HFF-Myc (cell line): ENCODE measurements around the gene HAAO.
A peak's percentile ranks its signal among the peaks of the same experiment; 100 is the strongest.

Source experiments
- DNase-seq: peaks from one replicate; pipeline ENCODE4 v3.0.0-alpha.2; 2011; ENCODE audit warnings: low read depth; ENCODE audit errors: extremely low read depth
- H3K4me3 ChIP-seq: replicated peaks from 2 replicates; pipeline ENCODE4 v1.5.1; 2011; ENCODE audit warnings: low read depth, mild to moderate bottlenecking, control low read depth, low read length
- CTCF ChIP-seq: IDR thresholded peaks from 2 replicates; pipeline ENCODE4 v1.5.1; 2012; ENCODE audit warnings: mild to moderate bottlenecking, low read depth, low read length, control low read depth; ENCODE audit errors: missing control alignments

Gene HAAO

GRCh38 chr2:42794271-42795046 is 2.1 kb upstream of the HAAO start:
- no peak for DNase-seq
- TF ChIP-seq CTCF: peak; percentile 31
- H3K4me3 ChIP-seq: no peak overlapping the region

GRCh38 chr2:42793334-42794270 is 1.2 kb upstream of the HAAO start:
- TF ChIP-seq CTCF: no peak
- H3K4me3 ChIP-seq: peak overlapping the region; percentile 28

GRCh38 chr2:42792087-42792582 is 248 bp downstream of the HAAO start:
- no peak for TF ChIP-seq CTCF
- DNase-seq: no peak
- peak overlapping the region; percentile 28 for H3K4me3 ChIP-seq

More at GRCh38 chr2:42793334-42794270, 1.2 kb upstream of the HAAO start:
- DNase-seq: no peak

- TF ChIP-seq CTCF: no peak
- no peak overlapping the region for H3K4me3 ChIP-seq
- DNase-seq: no peak
These were observed 777 bp downstream of the HAAO start for GRCh38 chr2:42791606-42792005.

- no peak for DNase-seq
- no peak for TF ChIP-seq CTCF
- no peak overlapping the region for H3K4me3 ChIP-seq
These were observed 2.6 kb downstream of the HAAO start for GRCh38 chr2:42789751-42790150.

- no peak for DNase-seq
- no peak for TF ChIP-seq CTCF
- H3K4me3 ChIP-seq: no peak overlapping the region
These were observed 3.5 kb downstream of the HAAO start for GRCh38 chr2:42788882-42789281.
